GM12892 (cell line): ENCODE results near the gene GRID1.

Source experiments
- POLR2A ChIP-seq: IDR thresholded peaks from 2 replicates; pipeline ENCODE4 v1.6.1; 2011; ENCODE audit warnings: low read depth, low read length, control low read depth
- POLR2AphosphoS5 ChIP-seq: IDR thresholded peaks from 2 replicates; pipeline ENCODE4 v1.6.1; 2011; ENCODE audit warnings: low read depth, low read length, control low read depth
- TAF1 ChIP-seq: IDR thresholded peaks from 2 replicates; pipeline ENCODE4 v1.6.1; 2011; ENCODE audit warnings: low read depth, mild to moderate bottlenecking, control low read depth, low read length, borderline replicate concordance

DNA sequence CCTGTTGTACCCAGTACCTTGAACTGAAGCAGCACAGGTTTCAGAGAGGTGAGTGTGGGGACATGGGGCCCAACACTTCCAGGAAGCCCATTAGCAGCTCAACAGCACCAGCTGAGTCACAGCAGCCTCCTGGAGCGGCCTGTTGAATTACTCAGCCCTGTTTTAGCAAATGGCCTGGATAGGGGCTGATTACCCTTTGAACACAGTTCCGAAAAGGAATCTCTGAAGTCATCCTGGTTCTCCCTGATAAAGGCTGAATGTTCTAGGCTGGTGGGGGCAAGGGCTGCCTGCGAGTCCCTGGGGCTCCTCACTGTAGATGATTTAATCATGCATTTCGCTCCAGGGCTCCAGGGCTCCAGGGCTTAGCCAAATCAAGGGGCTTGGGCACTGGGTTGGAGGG, 287.5 kb downstream of the GRID1 start:
- TF ChIP-seq POLR2A = no peak
- TF ChIP-seq POLR2AphosphoS5 = no peak
- TF ChIP-seq TAF1 = no peak
